Activated naive CD8-positive, alpha-beta T cell treated with anti-CD3 and anti-CD28 coated beads for 36 hours (primary cell): Measurements from ENCODE around the gene LAD1. TPM values are rescaled to one million over a fixed set of nuclear protein-coding genes. Genes with fewer than 3 reads are reported as not detected.

Source experiments
- DNase-seq: peaks from one replicate; pipeline ENCODE4 v3.0.0; 2021
- H3K27ac Mint-ChIP-seq: one replicate; pipeline ENCODE4 v1.8.0; 2022; ENCODE audit warnings: mild to moderate bottlenecking, moderate library complexity, mixed read lengths
- H3K27me3 Mint-ChIP-seq: one replicate; pipeline ENCODE4 v1.8.0; 2022; ENCODE audit warnings: mild to moderate bottlenecking, mixed read lengths
- H3K36me3 Mint-ChIP-seq: one replicate; pipeline ENCODE4 v1.8.0; 2021; ENCODE audit warnings: mild to moderate bottlenecking, mixed read lengths
- H3K4me1 Mint-ChIP-seq: one replicate; pipeline ENCODE4 v1.8.0; 2021; ENCODE audit warnings: mixed read lengths
- H3K4me3 Mint-ChIP-seq: one replicate; pipeline ENCODE4 v1.8.0; 2022; ENCODE audit warnings: mild to moderate bottlenecking, moderate library complexity, mixed read lengths
- H3K9me3 Mint-ChIP-seq: one replicate; pipeline ENCODE4 v1.8.0; 2022; ENCODE audit warnings: mixed read lengths
- total RNA-seq, 2 experiments: library from RNA; stranded (reverse); gene quantifications; one replicate each; pipeline ENCODE4 v1.2.3, GENCODE V29; 2021

Gene LAD1
- total RNA-seq, 2 experiments from 2014 or later, result not detected

- no peak for DNase-seq
- H3K27ac Mint-ChIP-seq, result no peak overlapping the region
Measured at GRCh38 chr1:201404722-201405483, 5.8 kb upstream of the LAD1 start.

DNA sequence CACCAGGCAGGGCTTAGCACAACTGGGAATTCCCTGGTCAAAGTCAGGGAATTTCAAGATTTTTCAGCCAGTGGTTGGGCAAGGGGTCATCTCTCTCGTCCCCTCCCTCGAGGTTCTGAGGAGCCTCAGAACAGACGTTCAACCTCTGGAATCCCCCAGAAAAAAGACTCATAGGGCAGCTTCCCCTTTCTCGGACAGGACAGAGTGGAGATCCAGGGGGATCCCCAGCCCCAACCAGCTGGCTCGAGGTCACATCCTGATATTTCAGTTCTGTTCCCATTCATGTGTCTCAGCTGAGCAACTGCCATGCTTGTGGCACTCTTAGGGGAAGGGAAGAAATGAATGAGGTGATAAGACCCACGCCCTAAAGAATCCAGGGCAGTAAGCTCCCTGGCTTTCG is 4.9 kb upstream of the LAD1 start:
- Mint-ChIP-seq H3K9me3 (no peaks in the 10 kb centered on the region), H3K27ac (no peak overlapping the region), H3K4me3 (no peak overlapping the region), H3K36me3 (no peaks in the 10 kb centered on the region), H3K4me1 (no peaks in the 10 kb centered on the region), H3K27me3 (peaks cover 21% of the 10 kb centered on the region)
- no peak for DNase-seq

More at GRCh38 chr1:201404722-201405483, 5.8 kb upstream of the LAD1 start:
- Mint-ChIP-seq H3K27me3 (peaks cover 15% of the 10 kb centered on the region), H3K9me3 (no peaks in the 10 kb centered on the region), H3K4me3 (no peak overlapping the region), H3K36me3 (no peaks in the 10 kb centered on the region), H3K4me1 (no peaks in the 10 kb centered on the region)

DNA sequence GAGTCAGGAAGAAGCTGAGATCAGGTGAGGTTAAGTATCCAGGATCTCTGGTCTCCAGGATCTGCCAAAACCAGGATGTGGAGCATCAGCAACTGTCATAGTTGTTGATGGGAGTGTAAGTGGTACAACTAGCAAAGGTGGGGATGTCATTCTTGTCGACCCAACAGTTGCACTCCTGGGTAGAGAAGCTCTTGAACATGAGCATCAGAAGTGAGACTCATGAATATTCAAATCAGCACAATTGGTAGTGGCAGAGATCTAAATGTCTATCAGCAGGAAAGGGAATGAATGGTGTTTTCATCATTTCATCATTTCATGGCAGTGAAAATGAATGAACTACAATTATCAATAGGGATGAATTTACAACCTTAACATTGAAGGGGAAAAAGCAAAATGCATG is 4.2 kb upstream of the LAD1 start:
- Mint-ChIP-seq H3K9me3 (no peaks in the 10 kb centered on the region), H3K36me3 (no peaks in the 10 kb centered on the region), H3K27me3 (peaks cover 27% of the 10 kb centered on the region), H3K4me1 (no peaks in the 10 kb centered on the region), H3K4me3 (no peak overlapping the region), H3K27ac (no peak overlapping the region)
- no peak for DNase-seq

- peaks cover 35% of the 10 kb centered on the region for H3K27me3 Mint-ChIP-seq
- H3K4me1 Mint-ChIP-seq, result no peaks in the 10 kb centered on the region
- H3K4me3 Mint-ChIP-seq, result no peak overlapping the region
- DNase-seq, result no peak
- no peaks in the 10 kb centered on the region for H3K9me3 Mint-ChIP-seq
- no peak overlapping the region for H3K27ac Mint-ChIP-seq
- H3K36me3 Mint-ChIP-seq, result no peaks in the 10 kb centered on the region
Measured at GRCh38 chr1:201401700-201402099, 2.6 kb upstream of the LAD1 start.

DNA sequence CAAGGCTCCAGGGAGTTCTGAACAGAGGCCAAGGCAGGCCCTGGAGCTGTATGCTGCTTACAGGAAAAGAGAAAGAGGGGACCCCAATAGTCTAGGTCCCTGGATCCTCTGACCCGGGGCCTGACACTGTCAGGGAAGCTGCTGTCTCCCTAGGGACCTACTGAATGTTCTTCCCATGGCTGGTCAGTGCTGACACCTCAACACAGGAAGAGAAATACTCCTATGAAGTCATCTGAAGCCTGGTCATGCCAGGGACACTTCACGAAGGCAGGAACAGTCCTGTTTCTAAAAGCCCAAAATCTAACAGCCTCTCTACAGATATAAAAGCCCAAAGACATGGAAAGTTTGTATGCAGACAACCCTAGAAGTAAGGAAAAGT is 1.7 kb upstream of the LAD1 start:
- no peak overlapping the region for H3K27ac Mint-ChIP-seq
- H3K4me3 Mint-ChIP-seq, result no peak overlapping the region
- H3K36me3 Mint-ChIP-seq, result no peaks in the 10 kb centered on the region
- no peaks in the 10 kb centered on the region for H3K4me1 Mint-ChIP-seq
- peaks cover 41% of the 10 kb centered on the region for H3K27me3 Mint-ChIP-seq
- DNase-seq, result no peak
- no peaks in the 10 kb centered on the region for H3K9me3 Mint-ChIP-seq

DNA sequence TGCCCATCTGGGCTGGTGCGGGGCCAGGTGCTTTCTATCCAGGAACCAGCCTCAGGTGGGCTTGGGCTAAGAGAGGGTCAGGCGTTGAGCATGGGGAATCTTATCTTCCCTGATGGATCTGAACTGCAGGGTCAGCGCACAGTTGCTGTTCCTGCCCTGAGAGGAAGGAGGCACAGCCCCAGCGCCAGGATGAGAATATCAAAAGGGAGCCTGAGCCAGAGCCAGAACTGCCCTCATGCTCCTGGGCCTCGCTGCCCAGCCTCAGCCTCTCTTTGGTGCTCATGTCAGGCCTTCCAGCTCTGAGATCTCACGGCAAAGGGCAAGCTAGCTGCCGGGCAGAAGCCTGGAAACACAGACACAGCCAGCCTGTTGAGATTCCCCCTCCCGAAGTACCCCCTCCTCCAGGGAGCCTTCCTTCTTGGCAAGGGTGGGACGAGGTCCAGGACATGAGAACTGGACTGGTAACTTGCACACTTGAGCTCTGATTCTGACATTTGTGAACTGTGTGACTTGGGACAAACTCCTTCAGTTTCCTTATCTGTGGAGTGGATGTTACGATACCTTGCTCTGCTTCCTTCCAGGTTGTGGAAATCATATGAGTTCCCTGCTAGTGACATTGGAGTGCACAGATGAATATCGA is 1.2 kb upstream of the LAD1 start:
- no peak overlapping the region for H3K4me3 Mint-ChIP-seq
- no peaks in the 10 kb centered on the region for H3K4me1 Mint-ChIP-seq
- no peak overlapping the region for H3K27ac Mint-ChIP-seq
- H3K36me3 Mint-ChIP-seq, result no peaks in the 10 kb centered on the region
- H3K27me3 Mint-ChIP-seq, result peaks cover 41% of the 10 kb centered on the region
- H3K9me3 Mint-ChIP-seq, result no peaks in the 10 kb centered on the region
- DNase-seq, result no peak

DNA sequence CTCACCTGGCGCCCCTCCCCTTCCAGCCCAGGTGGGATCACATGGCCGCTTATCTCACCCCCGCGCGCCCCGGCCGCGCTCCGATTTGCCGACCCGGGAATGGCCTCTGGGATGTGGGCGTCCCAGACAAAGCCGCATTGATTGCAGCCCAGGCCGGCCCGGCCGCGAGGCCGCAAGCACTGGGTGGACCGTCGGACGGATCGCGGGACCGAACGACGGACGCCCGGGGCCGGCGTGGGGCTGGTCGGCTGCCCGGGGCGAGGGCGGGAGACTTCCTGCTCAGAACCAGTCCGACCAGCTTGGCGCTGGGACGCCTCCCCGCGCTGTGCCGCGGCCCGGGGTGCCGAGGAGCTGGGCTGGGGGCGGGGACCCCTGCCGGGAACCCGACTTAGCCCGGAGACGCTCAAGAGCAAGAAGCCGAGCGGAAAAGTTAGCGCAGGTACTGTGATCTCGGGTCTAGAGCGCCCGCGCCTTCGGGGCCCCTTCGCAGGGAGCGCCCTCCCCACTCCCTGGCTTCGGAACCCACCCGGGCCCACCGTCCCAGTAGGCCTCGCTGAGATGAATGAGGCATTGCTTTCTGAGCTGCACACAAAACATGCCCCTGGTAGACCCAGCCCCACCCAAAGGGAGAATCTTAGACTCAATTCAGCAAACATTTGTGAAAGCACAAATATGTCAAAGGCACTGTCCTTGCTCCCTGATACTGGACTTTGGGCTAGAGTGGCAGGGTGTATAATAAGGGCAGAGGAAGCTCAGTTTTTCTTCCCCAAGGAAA is 415 bp upstream of the LAD1 start:
- Mint-ChIP-seq H3K27ac (no peak overlapping the region), H3K9me3 (no peaks in the 10 kb centered on the region), H3K4me3 (no peak overlapping the region), H3K4me1 (no peaks in the 10 kb centered on the region), H3K27me3 (peaks cover 41% of the 10 kb centered on the region), H3K36me3 (no peaks in the 10 kb centered on the region)
- DNase-seq, result peak; percentile 4

DNA sequence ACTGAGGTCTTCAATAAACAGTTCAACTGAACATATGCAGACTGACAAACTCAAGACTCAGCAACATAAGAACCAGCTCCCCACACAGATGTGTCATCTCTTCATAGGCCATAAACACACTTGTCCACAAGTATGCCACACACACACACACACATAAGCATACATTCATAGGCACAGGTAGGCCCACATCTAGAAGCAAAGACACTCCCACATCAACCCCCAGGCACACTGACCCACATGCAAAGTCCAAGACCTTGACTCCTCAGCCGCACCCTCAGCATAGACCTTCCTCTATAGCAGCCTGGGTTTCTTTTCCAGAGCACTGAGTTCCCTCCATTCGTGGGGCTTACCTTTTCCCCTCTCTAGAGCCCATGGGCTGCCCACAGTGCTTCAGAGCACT is 1.4 kb downstream of the LAD1 start:
- H3K27ac Mint-ChIP-seq, result no peak overlapping the region
- H3K36me3 Mint-ChIP-seq, result no peaks in the 10 kb centered on the region
- no peak for DNase-seq
- no peaks in the 10 kb centered on the region for H3K9me3 Mint-ChIP-seq
- H3K4me3 Mint-ChIP-seq, result no peak overlapping the region
- no peaks in the 10 kb centered on the region for H3K4me1 Mint-ChIP-seq
- H3K27me3 Mint-ChIP-seq, result peaks cover 45% of the 10 kb centered on the region

- no peak overlapping the region for H3K27ac Mint-ChIP-seq
- no peaks in the 10 kb centered on the region for H3K9me3 Mint-ChIP-seq
- H3K27me3 Mint-ChIP-seq, result peaks cover 45% of the 10 kb centered on the region
- DNase-seq, result no peak
- H3K4me3 Mint-ChIP-seq, result no peak overlapping the region
- H3K4me1 Mint-ChIP-seq, result no peaks in the 10 kb centered on the region
- H3K36me3 Mint-ChIP-seq, result no peaks in the 10 kb centered on the region
Measured at GRCh38 chr1:201396861-201397464, 2.2 kb downstream of the LAD1 start.

GRCh38 chr1:201395936-201396335 is 3.2 kb downstream of the LAD1 start:
- no peak overlapping the region for H3K27ac Mint-ChIP-seq
- no peak overlapping the region for H3K4me3 Mint-ChIP-seq
- no peaks in the 10 kb centered on the region for H3K9me3 Mint-ChIP-seq
- no peaks in the 10 kb centered on the region for H3K36me3 Mint-ChIP-seq
- H3K27me3 Mint-ChIP-seq, result peaks cover 44% of the 10 kb centered on the region
- no peak for DNase-seq
- H3K4me1 Mint-ChIP-seq, result no peaks in the 10 kb centered on the region

DNA sequence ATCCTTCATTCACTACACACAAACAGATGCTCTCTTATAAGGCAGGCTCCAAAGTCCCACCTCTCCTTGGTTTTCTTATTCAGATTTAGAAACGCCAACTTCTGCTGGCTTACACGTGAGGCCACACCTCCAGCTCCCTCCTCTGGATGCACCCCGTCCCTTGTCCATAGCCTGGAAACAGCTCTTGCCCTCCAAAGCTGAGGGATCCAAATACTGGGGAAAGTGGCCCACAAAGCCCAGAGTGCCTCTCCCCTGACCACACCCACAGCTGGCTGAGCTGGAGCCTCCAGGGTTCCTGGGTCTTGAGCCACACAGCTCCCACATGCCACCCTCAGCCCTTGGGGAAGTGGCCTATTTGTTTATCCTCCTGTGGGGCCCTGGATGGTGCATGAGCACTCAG is 4.5 kb downstream of the LAD1 start:
- no peak for DNase-seq
- Mint-ChIP-seq H3K4me3 (no peak overlapping the region), H3K9me3 (no peaks in the 10 kb centered on the region), H3K27me3 (peaks cover 31% of the 10 kb centered on the region), H3K4me1 (no peaks in the 10 kb centered on the region), H3K36me3 (no peaks in the 10 kb centered on the region), H3K27ac (no peak overlapping the region)

GRCh38 chr1:201393076-201393475 is 6.0 kb downstream of the LAD1 start:
- no peak for DNase-seq
- Mint-ChIP-seq H3K4me1 (no peaks in the 10 kb centered on the region), H3K27ac (no peak overlapping the region), H3K27me3 (peaks cover 18% of the 10 kb centered on the region), H3K9me3 (no peaks in the 10 kb centered on the region), H3K4me3 (no peak overlapping the region), H3K36me3 (no peaks in the 10 kb centered on the region)

DNA sequence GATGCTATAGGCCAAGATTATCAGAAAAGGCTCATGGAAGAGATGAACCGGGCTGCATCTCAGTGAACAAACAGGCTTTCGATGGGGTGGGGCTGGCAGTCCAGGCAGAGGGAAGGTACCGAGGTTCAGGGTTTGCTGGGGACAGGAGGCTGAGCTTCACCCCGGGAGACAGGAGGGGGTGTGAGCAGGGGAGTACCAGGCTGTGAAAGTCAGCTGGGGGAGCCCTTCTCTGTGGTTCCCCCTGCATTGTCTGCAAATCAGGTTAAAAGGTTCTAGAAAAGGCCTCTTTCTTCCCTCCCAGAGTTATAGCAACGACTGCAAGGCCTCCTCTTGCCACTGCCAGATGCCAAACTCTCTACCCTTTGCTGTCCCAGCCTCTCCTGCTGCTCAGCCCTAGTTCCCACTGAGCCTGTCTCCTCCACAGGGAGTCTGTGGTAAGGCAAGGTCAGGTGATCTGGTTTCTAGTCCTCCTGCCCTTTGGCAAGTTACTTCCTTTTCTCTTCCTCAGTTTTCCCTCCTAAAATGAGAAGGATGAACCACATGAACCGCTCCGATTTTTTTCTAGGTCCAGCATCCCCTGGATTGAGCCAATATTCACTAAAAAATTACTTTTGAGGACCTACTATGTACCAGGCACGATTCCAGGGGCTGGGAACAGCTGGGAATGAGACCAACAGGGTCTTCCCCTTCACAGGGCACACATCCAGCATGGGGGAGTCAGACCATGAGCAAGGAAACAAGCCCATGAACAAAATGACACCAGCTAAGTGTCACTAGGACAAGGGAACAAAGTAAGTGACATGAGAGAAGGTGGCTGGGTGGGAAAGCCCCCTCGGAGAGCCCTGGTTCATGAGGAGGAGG is 7.2 kb downstream of the LAD1 start:
- Mint-ChIP-seq H3K9me3 (no peaks in the 10 kb centered on the region), H3K4me1 (no peaks in the 10 kb centered on the region), H3K27me3 (peaks cover 10% of the 10 kb centered on the region), H3K4me3 (no peak overlapping the region), H3K27ac (no peak overlapping the region), H3K36me3 (no peaks in the 10 kb centered on the region)
- no peak for DNase-seq

DNA sequence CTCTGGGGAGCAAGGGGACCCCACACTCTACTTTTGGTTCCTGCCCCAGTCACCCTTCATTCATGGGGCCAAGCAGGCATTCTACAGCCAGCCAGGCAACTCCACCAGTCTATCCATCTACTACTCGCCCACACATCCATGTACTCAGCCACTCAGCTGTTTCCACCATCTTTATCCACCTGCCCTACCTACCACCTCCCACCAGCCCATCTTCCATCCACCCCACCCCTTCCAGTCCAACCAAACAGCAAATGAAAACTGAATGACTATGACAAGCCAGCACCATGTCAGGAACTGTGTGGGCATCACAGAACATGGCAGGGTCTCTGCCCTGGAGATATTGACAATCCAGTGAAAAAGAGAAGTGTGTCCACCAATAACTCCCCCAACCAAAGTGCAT is 7.9 kb downstream of the LAD1 start:
- no peak overlapping the region for H3K4me3 Mint-ChIP-seq
- peaks cover 6% of the 10 kb centered on the region for H3K27me3 Mint-ChIP-seq
- no peaks in the 10 kb centered on the region for H3K4me1 Mint-ChIP-seq
- H3K9me3 Mint-ChIP-seq, result no peaks in the 10 kb centered on the region
- no peaks in the 10 kb centered on the region for H3K36me3 Mint-ChIP-seq
- no peak overlapping the region for H3K27ac Mint-ChIP-seq
- no peak for DNase-seq
